ENCODE results near the gene ADRA2C. TPM values are rescaled to one million over a fixed set of nuclear protein-coding genes. Genes with fewer than 3 reads are reported as not detected.

The ADRA2C gene
- polyA plus RNA-seq, 1 donor from 2014 or later, result 3.0 TPM

DNA sequence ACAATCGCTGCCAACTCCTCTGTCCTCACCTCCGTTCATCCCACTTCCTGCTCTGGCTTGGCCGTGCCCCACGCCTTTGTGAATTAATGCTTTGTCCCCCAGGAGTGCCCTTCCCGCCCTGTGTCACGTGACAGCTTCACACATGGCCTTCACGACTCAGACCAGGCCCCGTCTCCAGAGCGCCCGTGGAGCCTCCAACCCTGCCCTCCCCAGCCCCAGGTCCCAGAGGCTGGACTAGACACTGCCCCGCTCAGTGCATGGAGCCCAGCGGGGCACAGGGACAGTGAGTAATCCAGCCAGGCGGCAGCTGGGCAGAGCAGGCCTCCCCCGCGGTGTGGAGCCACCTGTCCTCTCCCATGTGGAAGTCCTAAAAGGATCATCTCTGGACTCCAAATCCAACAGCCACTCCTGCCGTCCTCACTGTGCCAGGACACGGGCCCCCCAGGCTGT lies 7.4 kb downstream of the ADRA2C start:
- no peak overlapping the region for H3K27ac ChIP-seq (ENCODE audit: low read length)
- H3K9me2 ChIP-seq (ENCODE audit: insufficient read depth, low read length), result no peaks in the 10 kb centered on the region
- peaks cover 7% of the 10 kb centered on the region for H3K27me3 ChIP-seq (ENCODE audit: insufficient read depth, low read depth, low read length)
- no peaks in the 10 kb centered on the region for H3K9me3 ChIP-seq (ENCODE audit: low read length)
- no peaks in the 10 kb centered on the region for H3F3A ChIP-seq (ENCODE audit: insufficient read depth, low read length, poor library complexity, severe bottlenecking)
- H3K36me3 ChIP-seq (ENCODE audit: insufficient read depth, low read length), result no peaks in the 10 kb centered on the region
- H3K4me3 ChIP-seq (ENCODE audit: low read length), result no peak overlapping the region
- H3K79me2 ChIP-seq (replicated peaks; ENCODE audit: insufficient read depth, low read length), result no peaks in the 10 kb centered on the region
- H3K9ac ChIP-seq (ENCODE audit: low read length), result no peak overlapping the region
- no peak overlapping the region for H3K4me2 ChIP-seq (ENCODE audit: low read length)
- no peaks in the 10 kb centered on the region for H4K20me1 ChIP-seq (ENCODE audit: insufficient read depth)
- no peak for TF ChIP-seq RAD21 (conservative IDR thresholded peaks at IDR 0.05)
- no peak for TF ChIP-seq MXI1 (conservative IDR thresholded peaks at IDR 0.05; ENCODE audit: poor library complexity, severe bottlenecking)
- TF ChIP-seq, protein P1, sequence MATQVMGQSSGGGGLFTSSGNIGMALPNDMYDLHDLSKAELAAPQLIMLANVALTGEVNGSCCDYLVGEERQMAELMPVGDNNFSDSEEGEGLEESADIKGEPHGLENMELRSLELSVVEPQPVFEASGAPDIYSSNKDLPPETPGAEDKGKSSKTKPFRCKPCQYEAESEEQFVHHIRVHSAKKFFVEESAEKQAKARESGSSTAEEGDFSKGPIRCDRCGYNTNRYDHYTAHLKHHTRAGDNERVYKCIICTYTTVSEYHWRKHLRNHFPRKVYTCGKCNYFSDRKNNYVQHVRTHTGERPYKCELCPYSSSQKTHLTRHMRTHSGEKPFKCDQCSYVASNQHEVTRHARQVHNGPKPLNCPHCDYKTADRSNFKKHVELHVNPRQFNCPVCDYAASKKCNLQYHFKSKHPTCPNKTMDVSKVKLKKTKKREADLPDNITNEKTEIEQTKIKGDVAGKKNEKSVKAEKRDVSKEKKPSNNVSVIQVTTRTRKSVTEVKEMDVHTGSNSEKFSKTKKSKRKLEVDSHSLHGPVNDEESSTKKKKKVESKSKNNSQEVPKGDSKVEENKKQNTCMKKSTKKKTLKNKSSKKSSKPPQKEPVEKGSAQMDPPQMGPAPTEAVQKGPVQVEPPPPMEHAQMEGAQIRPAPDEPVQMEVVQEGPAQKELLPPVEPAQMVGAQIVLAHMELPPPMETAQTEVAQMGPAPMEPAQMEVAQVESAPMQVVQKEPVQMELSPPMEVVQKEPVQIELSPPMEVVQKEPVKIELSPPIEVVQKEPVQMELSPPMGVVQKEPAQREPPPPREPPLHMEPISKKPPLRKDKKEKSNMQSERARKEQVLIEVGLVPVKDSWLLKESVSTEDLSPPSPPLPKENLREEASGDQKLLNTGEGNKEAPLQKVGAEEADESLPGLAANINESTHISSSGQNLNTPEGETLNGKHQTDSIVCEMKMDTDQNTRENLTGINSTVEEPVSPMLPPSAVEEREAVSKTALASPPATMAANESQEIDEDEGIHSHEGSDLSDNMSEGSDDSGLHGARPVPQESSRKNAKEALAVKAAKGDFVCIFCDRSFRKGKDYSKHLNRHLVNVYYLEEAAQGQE (IDR thresholded peaks at IDR 0.05; ENCODE audit: borderline replicate concordance), result no peak
- TF ChIP-seq SMC3 (conservative IDR thresholded peaks at IDR 0.05; ENCODE audit: poor library complexity), result no peak
- TF ChIP-seq EZH2 (IDR thresholded peaks at IDR 0.05; ENCODE audit: borderline replicate concordance, insufficient read depth, low read length, poor library complexity, severe bottlenecking), result no peak
- TF ChIP-seq, protein P2, sequence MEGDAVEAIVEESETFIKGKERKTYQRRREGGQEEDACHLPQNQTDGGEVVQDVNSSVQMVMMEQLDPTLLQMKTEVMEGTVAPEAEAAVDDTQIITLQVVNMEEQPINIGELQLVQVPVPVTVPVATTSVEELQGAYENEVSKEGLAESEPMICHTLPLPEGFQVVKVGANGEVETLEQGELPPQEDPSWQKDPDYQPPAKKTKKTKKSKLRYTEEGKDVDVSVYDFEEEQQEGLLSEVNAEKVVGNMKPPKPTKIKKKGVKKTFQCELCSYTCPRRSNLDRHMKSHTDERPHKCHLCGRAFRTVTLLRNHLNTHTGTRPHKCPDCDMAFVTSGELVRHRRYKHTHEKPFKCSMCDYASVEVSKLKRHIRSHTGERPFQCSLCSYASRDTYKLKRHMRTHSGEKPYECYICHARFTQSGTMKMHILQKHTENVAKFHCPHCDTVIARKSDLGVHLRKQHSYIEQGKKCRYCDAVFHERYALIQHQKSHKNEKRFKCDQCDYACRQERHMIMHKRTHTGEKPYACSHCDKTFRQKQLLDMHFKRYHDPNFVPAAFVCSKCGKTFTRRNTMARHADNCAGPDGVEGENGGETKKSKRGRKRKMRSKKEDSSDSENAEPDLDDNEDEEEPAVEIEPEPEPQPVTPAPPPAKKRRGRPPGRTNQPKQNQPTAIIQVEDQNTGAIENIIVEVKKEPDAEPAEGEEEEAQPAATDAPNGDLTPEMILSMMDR (IDR thresholded peaks at IDR 0.05; ENCODE audit: poor library complexity, severe bottlenecking), result no peak
- no peak for TF ChIP-seq TAF1 (IDR thresholded peaks at IDR 0.05; ENCODE audit: low read depth)
- H2AFZ ChIP-seq (ENCODE audit: low read depth, low read length), result no peak overlapping the region

DNA sequence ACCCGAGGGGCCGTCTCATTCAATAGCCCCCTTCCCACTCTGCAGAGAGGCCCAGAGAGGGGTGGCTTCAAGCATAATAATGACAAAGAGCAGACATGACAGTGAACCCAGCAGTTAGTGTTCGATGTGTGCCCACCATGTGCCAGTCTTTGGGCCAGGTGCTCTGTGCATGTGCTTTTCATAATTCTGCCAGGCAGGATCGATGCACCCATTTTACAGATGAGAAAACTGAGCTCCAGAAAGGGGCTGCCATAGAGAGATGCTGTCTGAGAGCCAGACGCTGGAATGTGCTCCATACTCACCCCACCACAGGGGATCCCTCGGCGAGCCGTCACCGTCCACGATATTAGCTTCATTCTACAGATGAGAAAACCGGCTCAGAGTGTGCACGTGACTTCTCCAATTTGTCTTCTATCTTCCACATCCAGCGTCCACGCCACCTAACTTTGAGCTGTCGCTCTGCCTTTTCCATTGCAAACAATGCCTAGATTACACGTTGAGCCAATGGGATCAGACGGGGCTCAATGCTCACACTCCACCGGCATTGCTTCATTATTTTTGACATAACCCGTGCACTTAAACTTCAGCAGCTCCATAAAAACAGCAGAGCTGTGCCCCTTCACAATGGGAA lies 8.2 kb downstream of the ADRA2C start:
- Histone ChIP-seq H3K9ac (ENCODE audit: low read length) (no peak overlapping the region), H3F3A (ENCODE audit: insufficient read depth, low read length, poor library complexity, severe bottlenecking) (no peaks in the 10 kb centered on the region), H3K27ac (ENCODE audit: low read length) (no peak overlapping the region), H3K36me3 (ENCODE audit: insufficient read depth, low read length) (no peaks in the 10 kb centered on the region), H4K20me1 (ENCODE audit: insufficient read depth) (no peaks in the 10 kb centered on the region), H3K4me2 (ENCODE audit: low read length) (no peak overlapping the region), H3K79me2 (replicated peaks; ENCODE audit: insufficient read depth, low read length) (no peaks in the 10 kb centered on the region), H3K4me3 (ENCODE audit: low read length) (no peak overlapping the region), H3K9me2 (ENCODE audit: insufficient read depth, low read length) (no peaks in the 10 kb centered on the region), H2AFZ (ENCODE audit: low read depth, low read length) (no peak overlapping the region), H3K9me3 (ENCODE audit: low read length) (no peaks in the 10 kb centered on the region), H3K27me3 (ENCODE audit: insufficient read depth, low read depth, low read length) (no peaks in the 10 kb centered on the region)
- TF ChIP-seq, protein P1 (IDR thresholded peaks at IDR 0.05; ENCODE audit: borderline replicate concordance), result no peak

Measured in neural cell (in vitro differentiated cells).